ENCODE measurements around the gene NUDT8.
"Not testable (repeated sequence)": the region's sequence is repeated elsewhere in the genome, so short reads cannot be mapped to it uniquely, and the experiment has no call there.

Gene NUDT8

GRCh38 chr11:67627441-67627811 is 2.3 kb downstream of the NUDT8 start:
- no peak for DNase-seq

- DNase-seq: no peak
These were observed 2.8 kb downstream of the NUDT8 start for GRCh38 chr11:67626970-67627369.

GRCh38 chr11:67626131-67626833 is 3.5 kb downstream of the NUDT8 start:
- DNase-seq: not testable (repeated sequence)

GRCh38 chr11:67623795-67624194 is 5.9 kb downstream of the NUDT8 start:
- DNase-seq: not testable (repeated sequence)

DNA sequence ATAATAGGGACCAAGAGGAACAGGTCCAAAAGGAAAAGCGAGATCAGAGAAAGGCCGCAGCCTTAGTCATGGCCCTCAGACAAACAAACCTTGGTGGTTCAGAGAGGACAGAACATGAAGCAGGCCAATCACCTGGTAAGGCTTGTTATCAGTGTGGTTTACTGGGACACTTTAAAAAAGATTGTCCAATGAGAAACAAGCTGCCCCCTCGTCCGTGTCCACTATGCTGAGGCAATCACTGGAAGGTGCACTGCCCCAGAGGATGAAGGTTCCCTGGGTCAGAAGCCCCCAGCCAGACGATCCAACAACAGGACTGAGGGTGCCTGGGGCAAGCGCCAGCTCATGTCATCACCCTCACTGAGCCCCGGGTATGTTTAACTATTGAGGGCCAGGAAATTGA is 6.8 kb downstream of the NUDT8 start:
- DNase-seq: not testable (repeated sequence)

GRCh38 chr11:67621928-67622327 is 7.8 kb downstream of the NUDT8 start:
- not testable (repeated sequence) for DNase-seq

DNA sequence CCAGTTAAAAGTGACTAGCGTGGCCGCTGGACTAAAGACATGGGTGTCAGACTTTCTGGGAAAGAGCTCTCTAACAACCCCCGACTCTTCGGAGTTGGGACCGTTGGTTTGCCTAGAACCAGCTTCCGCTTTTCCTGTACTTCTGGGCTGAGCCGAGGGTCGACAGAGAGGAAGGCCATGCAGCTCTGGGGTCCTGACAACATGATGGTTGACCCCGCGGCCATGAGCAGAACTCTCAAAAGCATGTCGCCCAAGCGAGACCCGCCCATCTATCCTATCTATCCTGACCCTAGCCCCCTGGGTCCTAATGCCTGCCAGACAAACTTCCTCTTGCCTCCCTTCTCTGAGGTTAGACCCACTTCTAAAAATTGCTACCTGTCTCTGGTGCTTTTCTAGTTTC is 9.1 kb downstream of the NUDT8 start:
- not testable (repeated sequence) for DNase-seq

DNA sequence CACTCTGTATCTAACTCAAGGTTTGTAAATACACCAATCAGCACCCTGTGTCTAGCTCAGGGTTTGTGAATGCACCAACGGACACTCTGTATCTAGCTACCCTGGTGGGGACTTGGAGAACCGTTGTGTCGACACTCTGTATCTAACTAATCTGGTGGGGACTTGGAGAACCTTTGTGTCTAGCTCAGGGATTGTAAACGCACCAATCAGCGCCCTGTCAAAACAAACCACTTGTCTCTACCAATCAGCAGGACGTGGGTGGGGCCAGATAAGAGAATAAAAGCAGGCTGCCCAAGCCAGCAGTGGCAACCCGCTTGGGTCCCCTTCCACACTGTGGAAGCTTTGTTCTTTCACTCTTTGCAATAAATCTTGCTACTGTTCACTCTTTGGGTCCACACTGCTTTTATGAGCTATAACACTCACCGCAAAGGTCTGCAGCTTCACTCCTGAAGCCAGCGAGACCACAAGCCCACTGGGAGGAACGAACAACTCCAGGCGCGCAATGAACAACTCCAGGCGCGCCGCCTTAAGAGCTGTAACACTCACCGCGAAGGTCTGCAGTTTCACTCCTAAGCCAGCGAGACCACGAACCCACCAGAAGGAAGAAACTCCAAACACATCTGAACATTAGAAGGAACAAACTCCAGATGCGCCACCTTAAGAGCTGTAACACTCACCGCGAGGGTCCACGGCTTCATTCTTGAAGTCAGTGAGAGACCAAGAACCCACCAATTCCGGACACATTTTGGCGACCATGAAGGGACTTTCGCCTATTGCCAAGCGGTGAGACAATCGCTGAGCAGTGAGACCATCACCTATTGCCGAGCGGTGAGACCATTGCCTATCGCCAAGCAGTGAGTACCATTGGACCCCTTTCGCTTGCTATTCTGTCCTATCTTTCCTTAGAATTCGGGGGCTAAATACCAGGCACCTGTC is 9.8 kb downstream of the NUDT8 start:
- DNase-seq: not testable (repeated sequence)

DNA sequence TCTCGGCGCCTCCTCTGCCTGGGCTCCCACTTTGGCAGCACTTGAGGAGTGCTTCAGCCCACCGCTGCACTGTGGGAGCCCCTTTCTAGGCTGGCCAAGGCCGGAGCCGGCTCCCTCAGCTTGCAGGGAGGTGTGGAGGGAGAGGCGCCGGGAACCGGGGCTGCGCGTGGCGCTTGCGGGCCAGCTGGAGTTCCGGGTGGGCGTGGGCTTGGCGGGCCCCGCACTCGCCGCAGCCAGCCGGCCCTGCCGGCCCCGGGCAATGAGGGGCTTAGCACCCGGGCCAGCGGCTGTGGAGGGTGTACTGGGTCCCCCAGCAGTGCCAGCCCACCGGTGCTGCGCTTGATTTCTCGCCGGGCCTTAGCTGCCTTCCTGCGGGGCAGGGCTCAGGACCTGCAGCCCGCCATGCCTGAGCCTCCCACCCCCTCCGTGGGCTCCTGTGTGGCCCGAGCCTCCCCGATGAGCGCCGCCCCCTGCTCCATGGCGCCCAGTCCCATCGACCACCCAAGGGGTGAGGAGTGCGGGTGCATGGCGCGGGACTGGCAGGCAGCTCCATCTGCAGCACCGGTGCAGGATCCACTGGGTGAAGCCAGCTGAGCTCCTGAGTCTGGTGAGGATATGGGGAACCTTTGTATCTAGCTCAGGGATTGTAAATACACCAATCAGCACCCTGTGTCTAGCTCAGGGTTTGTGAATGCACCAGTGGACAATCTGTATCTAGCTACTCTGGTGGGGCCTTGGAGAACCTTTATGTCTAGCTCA is 10.7 kb downstream of the NUDT8 start:
- DNase-seq: not testable (repeated sequence)

GRCh38 chr11:67617243-67617953 is 12.3 kb downstream of the NUDT8 start:
- no peak for DNase-seq

GRCh38 chr11:67616431-67617242 is 13.1 kb downstream of the NUDT8 start:
- no peak for DNase-seq

GRCh38 chr11:67615728-67616430 is 13.9 kb downstream of the NUDT8 start:
- DNase-seq: no peak

DNA sequence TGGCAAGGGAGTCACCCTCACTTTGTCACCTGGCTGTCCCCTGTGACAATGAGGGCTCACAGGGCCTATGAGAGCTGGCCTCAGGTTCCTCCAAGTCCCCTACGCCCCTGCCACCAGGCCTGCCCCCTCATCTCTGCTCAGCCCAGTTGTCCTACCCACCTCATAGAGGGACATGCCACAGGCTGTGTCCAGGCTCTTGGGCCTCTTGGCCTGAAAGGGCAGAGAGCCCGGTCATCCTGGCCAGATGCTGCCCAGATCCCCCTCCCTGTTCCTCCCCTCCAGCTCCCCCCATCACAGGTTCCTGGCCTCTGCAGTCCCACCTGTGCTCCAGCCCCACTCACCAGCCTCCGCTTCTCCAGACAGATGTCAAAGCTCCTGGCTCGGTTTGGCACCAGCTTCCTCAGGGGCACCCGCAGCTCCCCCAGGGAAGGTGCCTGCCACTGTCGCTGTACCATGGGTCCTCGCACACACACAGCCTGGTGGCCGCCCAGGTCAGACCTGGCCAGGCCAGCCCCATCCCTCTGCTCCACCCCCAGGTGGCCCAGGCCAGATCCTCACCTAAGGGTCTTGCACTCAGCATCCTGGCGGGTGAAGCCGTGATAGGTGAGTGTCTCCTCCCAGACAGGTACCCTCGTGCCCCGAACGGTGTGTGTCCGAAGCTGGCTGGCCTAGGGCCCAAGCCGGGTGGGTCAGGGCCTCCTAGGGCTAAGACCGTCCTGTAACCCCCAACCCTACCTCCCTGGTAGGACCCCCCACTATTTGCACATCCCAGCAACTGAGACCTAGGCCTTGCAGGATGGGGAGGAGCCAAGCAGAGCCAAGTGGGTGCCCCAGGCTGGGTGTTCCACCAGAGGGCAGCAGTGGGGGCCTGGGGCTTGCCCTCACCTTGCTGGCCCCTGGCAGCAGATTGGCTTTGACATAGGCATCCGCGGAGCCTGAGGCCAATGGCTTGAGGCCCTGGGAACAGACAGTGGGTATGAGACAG is 14.7 kb downstream of the NUDT8 start:
- DNase-seq: peak; percentile 27

DNA sequence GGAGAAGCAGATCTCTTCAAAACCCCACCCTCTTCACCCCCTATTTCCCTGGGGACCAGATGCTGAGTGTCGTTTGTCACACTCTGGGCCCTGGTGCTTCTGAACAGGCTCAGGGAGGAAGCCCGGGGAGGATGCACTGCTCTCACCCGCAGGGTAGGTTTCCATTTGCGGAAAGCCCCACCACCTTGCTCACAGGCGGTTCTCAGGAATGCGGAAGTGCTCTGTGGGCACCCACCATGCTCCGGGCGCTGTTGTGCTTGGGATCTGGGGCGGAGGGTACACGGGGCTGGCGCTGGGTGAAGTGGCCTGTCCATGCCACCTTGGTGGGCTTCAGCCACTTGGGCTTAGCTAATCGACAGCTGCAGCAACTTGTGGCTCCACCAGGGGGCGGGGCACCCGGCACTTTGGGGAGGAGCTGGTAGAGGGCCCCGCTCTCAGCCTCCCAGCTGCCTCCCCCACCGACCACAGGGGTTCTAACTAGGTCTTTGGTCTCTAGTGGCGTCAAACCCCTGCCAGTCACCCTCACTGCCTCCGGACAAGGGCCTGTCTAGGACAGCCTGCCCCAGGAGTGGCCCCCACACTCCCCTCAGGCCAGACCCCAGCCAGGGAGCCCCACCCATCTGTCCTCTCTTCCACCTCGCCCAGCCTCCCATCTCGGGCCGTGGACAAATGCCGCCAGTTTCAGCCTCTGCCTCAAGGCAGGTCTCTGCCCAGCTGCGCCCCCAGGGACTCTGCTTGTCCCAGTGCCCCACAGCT is 15.6 kb downstream of the NUDT8 start:
- peak; percentile 74 for DNase-seq

- DNase-seq: no peak
These were observed 16.3 kb downstream of the NUDT8 start for GRCh38 chr11:67613313-67613959.

GRCh38 chr11:67612751-67613150 is 17.0 kb downstream of the NUDT8 start:
- DNase-seq: no peak

- DNase-seq: no peak
These were observed 17.8 kb downstream of the NUDT8 start for GRCh38 chr11:67611704-67612587.

Data from activated effector memory CD4-positive, alpha-beta T cell treated with Interleukin-2 at 50 U/mL for 16 hours (primary cell).